Measurements from ENCODE around the gene IMPDH2. TPM values are rescaled to one million over a fixed set of nuclear protein-coding genes. Genes with fewer than 3 reads are reported as not detected.
A peak's percentile ranks its signal among the peaks of the same experiment; 100 is the strongest.

The IMPDH2 gene
- total RNA-seq, 1 donor from 2014 or later = 271 TPM

DNA sequence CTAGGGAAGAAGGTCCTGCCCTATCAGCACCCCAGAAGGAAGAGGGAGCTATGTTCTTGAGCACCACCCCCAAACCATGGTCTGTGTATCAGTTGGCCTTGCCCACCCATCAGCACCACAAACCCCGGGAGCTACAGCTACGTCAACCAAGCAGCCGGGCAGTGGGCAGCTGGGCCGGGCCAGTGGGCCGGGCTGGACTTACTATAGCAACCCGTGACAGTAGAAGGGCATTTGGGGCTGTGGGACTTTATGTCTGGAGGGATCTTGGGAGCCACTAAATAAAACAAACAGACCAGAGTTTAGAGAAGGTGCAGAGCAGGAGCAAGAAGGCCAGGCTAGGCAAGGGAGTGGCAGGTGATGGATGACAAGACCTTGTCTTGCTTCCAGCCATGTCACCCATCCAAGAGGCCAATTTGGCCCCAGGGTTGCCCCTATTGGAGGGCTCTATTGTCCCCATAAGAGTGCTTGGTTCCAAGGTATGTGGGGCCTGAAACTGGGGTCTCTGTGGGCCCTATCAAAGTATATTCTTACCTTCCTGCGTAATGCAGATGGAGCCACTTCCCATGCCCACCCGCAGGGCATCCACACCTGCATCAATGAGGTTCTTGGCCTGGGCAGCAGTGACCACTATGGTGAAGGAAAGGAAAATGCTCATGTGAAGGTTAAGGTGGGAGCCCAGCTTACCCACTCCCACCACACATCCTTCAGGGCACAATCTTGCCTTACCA, 3.2 kb downstream of the IMPDH2 start:
- H3K4me1 Mint-ChIP-seq = peaks cover 29% of the 10 kb centered on the region
- peaks cover 29% of the 10 kb centered on the region for H3K36me3 Mint-ChIP-seq
- H3F3A ChIP-seq (ENCODE audit: low read depth) = peaks cover 66% of the 10 kb centered on the region
- TF ChIP-seq EZH2phosphoT487 (IDR thresholded peaks at IDR 0.05) (no peak), EZH2 (IDR thresholded peaks at IDR 0.05) (no peak), CTCF (IDR thresholded peaks at IDR 0.05) (no peak)
- H2AFZ ChIP-seq (replicated peaks) = no peak overlapping the region
- no peak overlapping the region for H3K4me3 ChIP-seq
- no peak overlapping the region for H3K27ac Mint-ChIP-seq
- H3K27ac ChIP-seq = no peak overlapping the region
- peaks cover 14% of the 10 kb centered on the region for H3K27me3 Mint-ChIP-seq (ENCODE audit: insufficient read depth, low read depth)
- no peak for DNase-seq (ENCODE audit: low spot score)
- peaks cover 42% of the 10 kb centered on the region for H3K79me2 ChIP-seq (ENCODE audit: low read depth)
- H3K9ac ChIP-seq = no peak overlapping the region
- peaks cover 18% of the 10 kb centered on the region for H3K4me1 ChIP-seq
- H3K36me3 ChIP-seq = no peaks in the 10 kb centered on the region
- peaks cover 8% of the 10 kb centered on the region for H4K20me1 ChIP-seq (ENCODE audit: low read depth)
- H3K4me3 Mint-ChIP-seq = peak overlapping the region; percentile 67
- no peaks in the 10 kb centered on the region for H3K27me3 ChIP-seq
- no peaks in the 10 kb centered on the region for H3K9me3 ChIP-seq (ENCODE audit: low read depth)
- H3K4me2 ChIP-seq = no peak overlapping the region
- H3K9me3 Mint-ChIP-seq = no peaks in the 10 kb centered on the region

GRCh38 chr3:49025005-49025792, 4.0 kb downstream of the IMPDH2 start:
- H3K27ac Mint-ChIP-seq = no peak overlapping the region
- TF ChIP-seq EZH2 (IDR thresholded peaks at IDR 0.05) (no peak), CTCF (IDR thresholded peaks at IDR 0.05) (no peak), EZH2phosphoT487 (IDR thresholded peaks at IDR 0.05) (no peak)
- H4K20me1 ChIP-seq (ENCODE audit: low read depth) = peaks cover 9% of the 10 kb centered on the region
- H3K27ac ChIP-seq = no peak overlapping the region
- H3K36me3 ChIP-seq = no peaks in the 10 kb centered on the region
- H3F3A ChIP-seq (ENCODE audit: low read depth) = peaks cover 60% of the 10 kb centered on the region
- DNase-seq (ENCODE audit: low spot score) = no peak
- no peaks in the 10 kb centered on the region for H3K9me3 ChIP-seq (ENCODE audit: low read depth)
- H3K79me2 ChIP-seq (ENCODE audit: low read depth) = peaks cover 49% of the 10 kb centered on the region
- H3K4me3 Mint-ChIP-seq = no peak overlapping the region
- no peak overlapping the region for H3K4me3 ChIP-seq
- no peak overlapping the region for H2AFZ ChIP-seq (replicated peaks)
- H3K27me3 Mint-ChIP-seq (ENCODE audit: insufficient read depth, low read depth) = peaks cover 14% of the 10 kb centered on the region
- peaks cover 32% of the 10 kb centered on the region for H3K4me1 Mint-ChIP-seq
- H3K9me3 Mint-ChIP-seq = no peaks in the 10 kb centered on the region
- peaks cover 29% of the 10 kb centered on the region for H3K36me3 Mint-ChIP-seq
- no peak overlapping the region for H3K9ac ChIP-seq
- peaks cover 19% of the 10 kb centered on the region for H3K4me1 ChIP-seq
- H3K4me2 ChIP-seq = no peak overlapping the region
- H3K27me3 ChIP-seq = no peaks in the 10 kb centered on the region

DNA sequence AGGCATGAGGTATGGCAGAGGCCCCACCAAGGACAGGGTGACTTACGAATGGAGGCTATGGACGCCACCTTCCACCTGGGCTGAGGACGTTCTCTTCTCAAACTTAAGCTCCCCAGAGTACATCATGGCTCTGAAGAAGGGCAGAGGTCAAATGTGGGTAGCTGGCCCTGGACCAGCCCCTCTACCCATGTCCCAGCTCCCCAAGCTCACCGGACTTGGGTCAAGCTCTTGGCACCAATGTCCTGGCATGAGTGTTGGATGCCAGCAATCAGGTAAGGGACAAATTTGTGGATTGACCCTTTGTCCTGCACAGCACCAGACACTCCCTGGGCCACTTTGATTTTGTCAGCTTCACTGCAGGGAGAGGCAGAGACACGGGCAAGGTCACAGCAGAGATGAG, 4.7 kb downstream of the IMPDH2 start:
- Histone ChIP-seq H3K27me3 (no peaks in the 10 kb centered on the region), H3K4me1 (peaks cover 26% of the 10 kb centered on the region), H3F3A (ENCODE audit: low read depth) (peaks cover 60% of the 10 kb centered on the region), H3K36me3 (no peaks in the 10 kb centered on the region), H3K9ac (no peak overlapping the region), H3K27ac (no peak overlapping the region), H3K4me3 (no peak overlapping the region), H3K9me3 (ENCODE audit: low read depth) (no peaks in the 10 kb centered on the region), H3K79me2 (ENCODE audit: low read depth) (peaks cover 57% of the 10 kb centered on the region), H2AFZ (replicated peaks) (no peak overlapping the region), H4K20me1 (ENCODE audit: low read depth) (peaks cover 12% of the 10 kb centered on the region), H3K4me2 (no peak overlapping the region)
- TF ChIP-seq EZH2phosphoT487 (IDR thresholded peaks at IDR 0.05) = no peak
- Mint-ChIP-seq H3K4me1 (peaks cover 33% of the 10 kb centered on the region), H3K27ac (no peak overlapping the region), H3K36me3 (peaks cover 29% of the 10 kb centered on the region), H3K9me3 (no peaks in the 10 kb centered on the region), H3K27me3 (ENCODE audit: insufficient read depth, low read depth) (peaks cover 16% of the 10 kb centered on the region), H3K4me3 (peak overlapping the region; percentile 94)
- DNase-seq (ENCODE audit: low spot score) = no peak

All from neural progenitor cell (in vitro differentiated cells).